Stomach smooth muscle (tissue), 2 donors: ENCODE data around the gene PTPRN2.

Source experiments
- H3K27ac ChIP-seq: one replicate; pipeline ENCODE4 v1.7.0; 2013; ENCODE audit warnings: mild to moderate bottlenecking, low read length, inconsistent platforms
- H3K27me3 ChIP-seq, 2 donors: one replicate each; pipeline ENCODE4 v1.7.0; 2013; ENCODE audit warnings: low read length in 2 of 2; ENCODE audit not compliant: insufficient read depth in 2 of 2, control insufficient read depth in 1 of 2
- H3K36me3 ChIP-seq, 2 donors: one replicate each; pipeline ENCODE4 v1.7.0; 2013; ENCODE audit warnings: low read length in 2 of 2; ENCODE audit not compliant: control insufficient read depth in 2 of 2, insufficient read depth in 2 of 2
- H3K4me1 ChIP-seq: one replicate; pipeline ENCODE4 v1.7.0; 2013; ENCODE audit warnings: low read length; ENCODE audit not compliant: control insufficient read depth, insufficient read depth
- H3K4me3 ChIP-seq, 2 donors: one replicate each; pipeline ENCODE4 v1.7.0; 2013; ENCODE audit warnings: low read length in 2 of 2
- H3K9ac ChIP-seq, 2 donors: one replicate each; pipeline ENCODE4 v1.7.0; 2013; ENCODE audit warnings: low read length in 2 of 2, mild to moderate bottlenecking in 1 of 2
- H3K9me3 ChIP-seq, 2 donors: one replicate each; pipeline ENCODE4 v1.7.0; 2013; ENCODE audit warnings: low read length in 2 of 2; ENCODE audit not compliant: control insufficient read depth in 2 of 2
- donor health status: healthy.
- donor health status: Pancreatic carcinoma.

The PTPRN2 gene

GRCh38 chr7:158563051-158563450 is 24.6 kb downstream of the PTPRN2 start:
- H3K4me1 ChIP-seq, result no peaks in the 10 kb centered on the region
- H3K36me3 ChIP-seq, result no peaks in the 10 kb centered on the region
- no peak overlapping the region for H3K9ac ChIP-seq
- no peaks in the 10 kb centered on the region for H3K9me3 ChIP-seq
- H3K4me3 ChIP-seq, result no peak overlapping the region
- H3K27me3 ChIP-seq, result peaks cover 5 to 11% of the 10 kb centered on the region in 2 donors
- H3K27ac ChIP-seq, result no peak overlapping the region

DNA sequence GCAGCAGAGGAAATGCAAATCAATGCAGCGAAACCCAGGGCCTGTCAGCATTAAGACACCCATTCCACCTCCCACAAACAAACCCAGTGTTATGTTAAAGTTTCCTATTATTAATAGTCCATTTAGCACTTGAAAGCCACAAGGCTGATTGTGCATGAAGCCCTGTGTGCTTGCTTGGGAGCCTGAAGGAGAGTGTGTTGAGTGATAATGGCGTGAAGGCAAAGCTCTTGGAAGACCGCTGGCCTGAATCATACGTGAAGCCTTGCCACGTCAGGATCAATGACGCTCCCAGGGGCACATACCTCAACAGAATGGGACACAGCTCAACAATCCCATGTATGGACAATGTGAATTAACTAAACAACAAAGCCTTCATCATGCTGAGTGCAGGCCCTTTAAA is 25.1 kb downstream of the PTPRN2 start:
- no peak overlapping the region for H3K4me3 ChIP-seq
- peaks cover 5 to 7% of the 10 kb centered on the region in 2 donors for H3K27me3 ChIP-seq
- no peak overlapping the region for H3K27ac ChIP-seq
- H3K9ac ChIP-seq, result no peak overlapping the region
- H3K9me3 ChIP-seq, result no peaks in the 10 kb centered on the region
- no peaks in the 10 kb centered on the region for H3K36me3 ChIP-seq
- H3K4me1 ChIP-seq, result no peaks in the 10 kb centered on the region

GRCh38 chr7:158561659-158562058 is 26.0 kb downstream of the PTPRN2 start:
- Histone ChIP-seq H3K4me3 (no peak overlapping the region), H3K27ac (no peak overlapping the region), H3K27me3 (peaks cover 4 to 5% of the 10 kb centered on the region in 2 donors), H3K9me3 (no peaks in the 10 kb centered on the region), H3K4me1 (no peaks in the 10 kb centered on the region), H3K36me3 (no peaks in the 10 kb centered on the region), H3K9ac (no peak overlapping the region)

GRCh38 chr7:158560386-158560785 is 27.2 kb downstream of the PTPRN2 start:
- H3K9ac ChIP-seq, result no peak overlapping the region
- H3K27ac ChIP-seq, result no peak overlapping the region
- no peaks in the 10 kb centered on the region for H3K9me3 ChIP-seq
- H3K36me3 ChIP-seq, result no peaks in the 10 kb centered on the region
- H3K27me3 ChIP-seq, result peaks cover 4 to 5% of the 10 kb centered on the region in 2 donors
- no peak overlapping the region for H3K4me3 ChIP-seq
- H3K4me1 ChIP-seq, result no peaks in the 10 kb centered on the region

DNA sequence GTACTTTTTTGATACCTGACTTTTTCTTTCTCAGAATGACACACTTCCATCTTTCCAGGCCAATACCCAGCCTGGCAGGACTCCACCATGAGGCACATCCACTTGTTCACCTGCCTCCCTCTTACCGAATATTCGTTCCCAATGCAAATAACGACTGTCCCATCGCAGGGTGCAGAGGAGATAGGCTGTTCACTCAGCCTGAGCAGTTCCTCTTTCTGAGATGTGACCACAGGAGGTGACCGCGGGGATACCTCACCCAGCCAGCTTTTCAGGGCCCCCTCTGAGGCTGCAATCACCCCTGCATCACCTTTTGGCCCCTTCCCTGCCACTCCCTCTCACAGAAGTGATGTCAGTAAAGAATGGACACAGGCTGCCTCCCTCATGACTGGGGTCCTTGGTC is 28.3 kb downstream of the PTPRN2 start:
- Histone ChIP-seq H3K27me3 (peaks cover 4 to 5% of the 10 kb centered on the region in 2 donors), H3K4me3 (no peak overlapping the region), H3K9ac (no peak overlapping the region), H3K4me1 (no peaks in the 10 kb centered on the region), H3K36me3 (no peaks in the 10 kb centered on the region), H3K9me3 (no peaks in the 10 kb centered on the region), H3K27ac (no peak overlapping the region)

DNA sequence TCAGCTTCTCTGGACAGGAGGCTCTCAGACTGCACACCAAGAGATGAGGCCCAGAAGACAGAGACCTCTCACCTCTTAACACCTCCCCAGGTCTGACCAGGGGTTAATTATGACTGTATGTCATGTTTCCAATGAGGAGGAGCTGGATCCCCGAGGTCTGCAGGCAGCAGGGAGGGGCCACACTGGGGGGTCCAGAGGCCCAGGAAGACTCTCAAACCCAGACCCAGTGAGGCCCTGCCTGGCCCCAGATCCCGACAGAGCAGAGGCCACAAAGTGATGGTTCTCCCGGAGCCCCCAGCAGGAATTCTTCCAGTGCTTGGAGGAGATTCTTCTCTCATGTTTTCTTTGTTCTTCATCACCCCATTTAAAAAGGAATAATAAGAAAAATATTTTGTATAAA is 28.8 kb downstream of the PTPRN2 start:
- no peak overlapping the region for H3K27ac ChIP-seq
- no peaks in the 10 kb centered on the region for H3K4me1 ChIP-seq
- H3K27me3 ChIP-seq, result peaks cover 4 to 5% of the 10 kb centered on the region in 2 donors
- H3K4me3 ChIP-seq, result no peak overlapping the region
- H3K9me3 ChIP-seq, result no peaks in the 10 kb centered on the region
- no peaks in the 10 kb centered on the region for H3K36me3 ChIP-seq
- no peak overlapping the region for H3K9ac ChIP-seq

DNA sequence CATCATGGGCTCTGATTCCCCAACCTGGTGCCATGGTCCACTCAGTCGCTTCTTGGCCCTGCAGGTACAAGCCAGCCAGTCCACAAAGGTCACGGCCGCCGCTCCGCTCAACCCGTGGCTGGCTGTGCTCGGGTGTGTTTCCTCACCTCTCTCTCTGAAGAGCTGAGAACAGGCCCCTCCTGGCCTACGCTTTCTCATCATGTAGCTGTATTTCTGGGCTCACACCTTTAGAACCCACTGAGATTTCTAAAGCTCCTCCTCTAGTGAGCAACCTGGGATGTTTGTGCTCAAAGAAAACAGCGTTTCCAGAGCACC is 30.2 kb downstream of the PTPRN2 start:
- Histone ChIP-seq H3K36me3 (no peaks in the 10 kb centered on the region), H3K9me3 (peaks cover 0 to 4% of the 10 kb centered on the region in 2 donors), H3K9ac (no peak overlapping the region), H3K4me1 (no peaks in the 10 kb centered on the region), H3K27ac (no peak overlapping the region), H3K4me3 (no peak overlapping the region), H3K27me3 (peaks cover 0 to 6% of the 10 kb centered on the region in 2 donors)

DNA sequence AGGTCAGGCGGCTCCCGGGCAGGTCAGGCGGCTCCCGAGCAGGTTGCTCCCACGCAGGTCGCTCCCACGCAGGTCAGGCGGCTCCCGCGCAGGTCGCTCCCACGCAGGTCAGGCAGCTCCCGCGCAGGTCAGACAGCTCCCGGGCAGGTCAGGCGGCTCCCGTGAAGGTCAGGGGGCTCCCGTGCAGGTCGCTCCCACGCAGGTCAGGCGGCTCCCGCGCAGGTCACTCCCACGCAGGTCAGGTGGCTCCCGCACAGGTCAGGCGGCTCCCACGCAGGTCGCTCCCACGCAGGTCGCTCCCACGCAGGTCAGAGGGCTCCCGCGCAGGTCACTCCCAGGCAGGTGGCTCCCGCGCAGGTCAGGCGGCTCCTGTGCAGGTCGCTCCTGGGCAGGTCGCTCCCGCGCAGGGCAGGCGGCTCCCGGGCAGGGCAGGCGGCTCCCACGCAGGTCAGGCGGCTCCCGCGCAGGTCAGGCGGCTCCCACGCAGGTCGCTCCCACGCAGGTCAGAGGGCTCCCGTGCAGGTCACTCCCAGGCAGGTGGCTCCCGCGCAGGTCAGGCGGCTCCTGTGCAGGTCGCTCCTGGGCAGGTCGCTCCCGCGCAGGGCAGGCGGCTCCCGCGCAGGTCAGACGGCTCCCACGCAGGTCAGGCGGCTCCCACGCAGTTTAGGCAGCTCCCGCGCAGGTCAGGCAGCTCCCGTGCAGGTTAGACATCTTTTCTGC is 30.7 kb downstream of the PTPRN2 start:
- peaks cover 0 to 4% of the 10 kb centered on the region in 2 donors for H3K9me3 ChIP-seq
- H3K9ac ChIP-seq, result no peak overlapping the region
- no peak overlapping the region for H3K27ac ChIP-seq
- H3K36me3 ChIP-seq, result no peaks in the 10 kb centered on the region
- H3K4me1 ChIP-seq, result no peaks in the 10 kb centered on the region
- peaks cover 0 to 6% of the 10 kb centered on the region in 2 donors for H3K27me3 ChIP-seq
- no peak overlapping the region for H3K4me3 ChIP-seq

- Histone ChIP-seq H3K9me3 (peaks cover 0 to 4% of the 10 kb centered on the region in 2 donors), H3K36me3 (no peaks in the 10 kb centered on the region), H3K4me3 (no peak overlapping the region), H3K4me1 (no peaks in the 10 kb centered on the region), H3K9ac (no peak overlapping the region), H3K27me3 (peaks cover 0 to 2% of the 10 kb centered on the region in 2 donors), H3K27ac (no peak overlapping the region)
These were observed 32.5 kb downstream of the PTPRN2 start for GRCh38 chr7:158555034-158555520.

DNA sequence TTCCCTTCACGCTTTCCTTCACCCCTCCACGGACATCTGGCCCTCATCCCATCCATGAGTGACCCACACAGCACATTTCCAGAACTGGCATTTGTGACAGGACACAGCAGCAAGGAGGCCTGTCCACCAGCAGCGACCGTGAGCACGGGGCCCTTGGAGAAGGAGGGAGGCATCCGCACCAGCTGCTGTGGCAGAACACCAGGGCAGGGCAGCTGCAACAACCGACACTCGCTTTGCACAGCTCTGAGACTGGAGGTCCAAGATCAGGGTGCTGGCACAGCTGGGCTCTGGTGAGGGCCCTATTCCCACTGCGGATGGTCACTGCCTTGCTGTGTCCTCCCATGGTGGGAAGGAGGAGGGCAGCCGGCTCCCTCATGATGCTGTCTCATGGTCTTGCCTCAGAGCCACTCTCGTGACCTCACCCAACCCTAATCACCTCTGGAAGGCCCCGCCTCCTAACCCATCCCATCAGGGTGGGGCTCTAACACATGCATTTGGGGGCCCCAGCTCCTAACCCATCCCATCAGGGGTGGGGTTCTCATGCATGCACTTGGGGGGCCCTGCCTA is 36.7 kb downstream of the PTPRN2 start:
- no peak overlapping the region for H3K27ac ChIP-seq
- H3K9me3 ChIP-seq, result peaks cover 0 to 4% of the 10 kb centered on the region in 2 donors
- no peaks in the 10 kb centered on the region for H3K4me1 ChIP-seq
- H3K4me3 ChIP-seq, result no peak overlapping the region
- no peak overlapping the region for H3K9ac ChIP-seq
- H3K27me3 ChIP-seq, result peaks cover 0 to 4% of the 10 kb centered on the region in 2 donors
- no peaks in the 10 kb centered on the region for H3K36me3 ChIP-seq

GRCh38 chr7:158550394-158550700 is 37.3 kb downstream of the PTPRN2 start:
- H3K36me3 ChIP-seq, result no peaks in the 10 kb centered on the region
- no peak overlapping the region for H3K4me3 ChIP-seq
- peaks cover 0 to 4% of the 10 kb centered on the region in 2 donors for H3K9me3 ChIP-seq
- peaks cover 0 to 4% of the 10 kb centered on the region in 2 donors for H3K27me3 ChIP-seq
- H3K27ac ChIP-seq, result no peak overlapping the region
- no peaks in the 10 kb centered on the region for H3K4me1 ChIP-seq
- no peak overlapping the region for H3K9ac ChIP-seq
